Choroid plexus epithelial cell (primary cell): ENCODE data around the gene NCR1.
"Not testable (repeated sequence)": the region's sequence is repeated elsewhere in the genome, so short reads cannot be mapped to it uniquely, and the experiment has no call there.

Experiments
- DNase-seq: peaks from one replicate; pipeline ENCODE4 v3.0.0-alpha.2; 2010; ENCODE audit warnings: low read depth
- H3K4me3 ChIP-seq: 2 replicates; pipeline ENCODE4 v1.5.1; 2011; ENCODE audit warnings: low read depth, mild to moderate bottlenecking, control low read depth, low read length, moderate library complexity
- TF ChIP-seq, protein P1 (sequence below): conservative IDR thresholded peaks from 2 replicates; pipeline ENCODE4 v1.5.1; 2011; ENCODE audit warnings: low read depth, mild to moderate bottlenecking, control low read depth, inconsistent platforms, low read length, moderate library complexity

Gene NCR1

DNA sequence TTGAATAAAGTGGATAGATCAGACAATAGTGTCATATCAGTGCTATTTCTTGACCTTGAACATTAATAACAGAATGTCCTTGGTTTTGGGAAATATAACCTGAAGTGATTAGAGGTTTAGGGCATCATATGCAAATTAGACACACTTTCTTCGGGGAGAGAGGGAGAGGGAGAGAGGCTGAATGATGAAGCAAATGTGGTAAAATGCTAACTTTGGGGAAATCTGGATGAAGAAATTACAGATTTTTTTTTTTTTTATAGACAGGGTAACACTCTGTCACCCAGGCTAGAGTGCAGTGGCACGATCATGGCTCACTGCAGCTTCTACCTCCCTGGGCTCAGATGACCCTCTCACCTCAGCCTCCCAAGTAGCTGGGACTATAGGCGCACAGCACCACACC lies 3.9 kb upstream of the NCR1 start:
- TF ChIP-seq, protein P1, sequence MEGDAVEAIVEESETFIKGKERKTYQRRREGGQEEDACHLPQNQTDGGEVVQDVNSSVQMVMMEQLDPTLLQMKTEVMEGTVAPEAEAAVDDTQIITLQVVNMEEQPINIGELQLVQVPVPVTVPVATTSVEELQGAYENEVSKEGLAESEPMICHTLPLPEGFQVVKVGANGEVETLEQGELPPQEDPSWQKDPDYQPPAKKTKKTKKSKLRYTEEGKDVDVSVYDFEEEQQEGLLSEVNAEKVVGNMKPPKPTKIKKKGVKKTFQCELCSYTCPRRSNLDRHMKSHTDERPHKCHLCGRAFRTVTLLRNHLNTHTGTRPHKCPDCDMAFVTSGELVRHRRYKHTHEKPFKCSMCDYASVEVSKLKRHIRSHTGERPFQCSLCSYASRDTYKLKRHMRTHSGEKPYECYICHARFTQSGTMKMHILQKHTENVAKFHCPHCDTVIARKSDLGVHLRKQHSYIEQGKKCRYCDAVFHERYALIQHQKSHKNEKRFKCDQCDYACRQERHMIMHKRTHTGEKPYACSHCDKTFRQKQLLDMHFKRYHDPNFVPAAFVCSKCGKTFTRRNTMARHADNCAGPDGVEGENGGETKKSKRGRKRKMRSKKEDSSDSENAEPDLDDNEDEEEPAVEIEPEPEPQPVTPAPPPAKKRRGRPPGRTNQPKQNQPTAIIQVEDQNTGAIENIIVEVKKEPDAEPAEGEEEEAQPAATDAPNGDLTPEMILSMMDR = no peak
- no peak for DNase-seq
- no peak overlapping the region for H3K4me3 ChIP-seq

DNA sequence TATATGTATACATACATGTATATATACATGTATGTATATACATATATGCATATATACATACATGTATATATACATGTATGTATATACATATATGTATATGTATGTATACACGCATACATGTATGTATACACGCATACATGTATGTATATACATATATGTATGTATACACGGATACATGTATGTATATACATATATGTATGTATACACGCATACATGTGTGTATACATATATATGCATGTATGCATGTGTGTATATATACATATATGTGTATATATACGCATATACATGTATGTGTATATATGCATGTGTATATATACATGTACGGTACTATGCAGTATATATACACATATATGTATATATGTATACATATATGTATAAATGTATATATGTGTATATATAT lies 2.6 kb upstream of the NCR1 start:
- DNase-seq = no peak
- TF ChIP-seq, protein P1 = no peak
- H3K4me3 ChIP-seq = no peak overlapping the region

DNA sequence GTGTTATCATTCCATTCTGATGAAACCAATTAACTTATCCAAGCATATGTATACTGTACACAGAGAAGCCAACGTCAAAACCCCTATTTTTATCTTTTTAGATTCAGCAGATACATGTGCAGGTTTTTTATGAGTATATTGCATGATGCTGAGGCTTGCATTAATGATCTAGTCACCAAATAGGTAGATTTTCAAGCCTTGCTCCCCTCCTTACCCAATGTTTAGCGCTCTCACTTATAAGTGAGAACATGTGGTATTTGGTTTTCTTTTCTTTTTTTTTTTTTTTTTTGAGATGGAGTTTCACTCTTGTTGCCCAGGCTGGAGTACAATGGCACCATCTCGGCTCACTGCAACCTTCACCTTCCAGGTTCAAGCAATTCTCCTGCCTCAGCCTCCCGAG lies 1.7 kb upstream of the NCR1 start:
- DNase-seq, H3K4me3 ChIP-seq: not testable (repeated sequence)

DNA sequence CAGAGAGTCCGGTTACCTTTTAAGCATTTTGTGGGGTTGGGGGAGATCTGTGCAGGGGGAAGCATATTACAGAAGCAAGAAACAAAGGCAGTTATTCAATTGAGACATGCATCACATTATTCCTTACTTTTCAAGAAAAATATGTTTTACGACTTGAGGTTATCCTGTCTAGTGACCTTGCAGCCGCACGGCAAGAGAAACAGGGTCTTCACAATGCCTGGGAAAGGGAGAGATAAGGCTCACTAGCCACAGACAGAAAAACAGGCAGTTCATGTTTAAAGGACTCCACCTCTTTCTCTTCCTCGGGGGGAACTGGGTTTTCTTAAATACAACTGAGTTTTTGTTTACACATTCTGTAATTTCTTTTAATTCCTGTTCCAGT lies 536 bp upstream of the NCR1 start:
- TF ChIP-seq, protein P1 = no peak
- no peak overlapping the region for H3K4me3 ChIP-seq
- no peak for DNase-seq

DNA sequence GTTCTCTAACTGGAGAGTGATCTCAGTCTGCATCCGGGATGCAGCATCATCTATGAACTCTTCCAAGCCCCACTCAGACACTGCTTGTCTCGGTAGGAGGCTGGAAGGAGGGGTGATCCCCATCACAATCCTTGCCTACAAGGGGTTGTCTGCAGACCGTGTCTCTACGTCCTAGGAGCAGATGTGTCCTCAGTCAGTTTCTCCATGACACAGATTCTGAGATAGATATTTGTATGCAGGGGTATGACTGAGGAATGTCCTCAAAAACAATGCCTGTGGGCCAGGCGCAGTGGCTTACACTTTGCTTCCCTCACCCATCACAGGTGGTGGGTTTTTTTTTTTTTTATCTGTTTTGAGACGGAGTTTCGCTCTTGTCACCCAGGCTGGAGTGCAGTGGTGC lies 871 bp downstream of the NCR1 start:
- no peak overlapping the region for H3K4me3 ChIP-seq
- TF ChIP-seq, protein P1 = no peak
- no peak for DNase-seq

DNA sequence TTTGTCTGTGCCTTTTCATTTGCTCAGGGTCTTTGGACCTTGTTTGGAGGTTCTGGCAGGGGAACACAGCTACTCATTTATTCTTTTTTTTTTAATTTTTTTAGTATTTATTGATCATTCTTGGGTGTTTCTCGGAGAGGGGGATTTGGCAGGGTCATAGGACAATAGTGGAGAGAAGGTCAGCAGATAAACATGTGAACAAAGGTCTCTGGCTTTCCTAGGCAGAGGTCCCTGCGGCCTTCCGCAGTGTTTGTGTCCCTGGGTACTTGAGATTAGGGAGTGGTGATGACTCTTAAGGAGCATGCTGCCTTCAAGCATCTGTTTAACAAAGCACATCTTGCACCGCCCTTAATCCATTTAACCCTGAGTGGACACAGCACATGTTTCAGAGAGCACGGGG lies 2.0 kb downstream of the NCR1 start:
- H3K4me3 ChIP-seq = not testable (repeated sequence)

DNA sequence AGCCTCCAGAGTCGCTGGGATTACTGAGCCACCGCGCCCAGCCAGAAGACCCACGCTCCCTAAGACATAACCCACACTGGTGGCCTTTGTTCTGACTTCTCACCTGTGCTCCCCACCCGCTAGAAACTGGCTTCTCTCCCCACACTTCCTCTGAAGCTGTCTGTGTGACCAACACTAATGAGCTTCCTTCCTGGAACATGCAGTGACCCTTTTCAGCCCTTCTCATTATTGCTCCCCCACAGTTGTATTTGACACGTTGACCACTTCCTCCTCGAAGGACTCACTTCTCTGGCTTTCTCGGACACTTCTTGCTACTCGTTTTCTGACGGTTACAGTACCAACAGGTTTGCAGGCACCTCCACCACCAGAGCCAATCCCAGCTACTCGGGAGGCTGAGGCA lies 10.9 kb downstream of the NCR1 start:
- DNase-seq = no peak
- TF ChIP-seq, protein P1 = no peak
- H3K4me3 ChIP-seq = no peak overlapping the region

More for the DNA sequence above, 2.0 kb downstream of the NCR1 start:
- not testable (repeated sequence) for DNase-seq

DNA sequence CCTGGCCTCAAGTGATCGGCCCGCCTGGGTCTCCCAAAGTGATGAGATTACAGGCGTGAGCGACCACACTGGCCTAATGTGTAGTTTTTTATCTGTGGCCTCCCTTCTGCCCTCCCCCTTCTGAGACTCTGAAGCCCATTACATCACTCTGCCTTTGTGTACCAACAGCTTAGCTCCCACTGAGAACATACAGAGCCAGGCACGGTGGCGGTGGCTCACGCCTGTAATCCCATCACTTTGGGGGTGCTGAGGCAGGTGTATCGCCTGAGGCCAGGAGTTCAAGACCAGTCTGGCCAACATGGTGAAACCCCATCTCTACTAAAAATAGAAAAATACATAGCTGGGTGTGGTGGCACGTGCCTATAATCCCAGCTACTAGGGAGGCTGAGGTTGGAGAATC lies 12.6 kb downstream of the NCR1 start:
- TF ChIP-seq, protein P1 = no peak
- DNase-seq = no peak
- no peak overlapping the region for H3K4me3 ChIP-seq

DNA sequence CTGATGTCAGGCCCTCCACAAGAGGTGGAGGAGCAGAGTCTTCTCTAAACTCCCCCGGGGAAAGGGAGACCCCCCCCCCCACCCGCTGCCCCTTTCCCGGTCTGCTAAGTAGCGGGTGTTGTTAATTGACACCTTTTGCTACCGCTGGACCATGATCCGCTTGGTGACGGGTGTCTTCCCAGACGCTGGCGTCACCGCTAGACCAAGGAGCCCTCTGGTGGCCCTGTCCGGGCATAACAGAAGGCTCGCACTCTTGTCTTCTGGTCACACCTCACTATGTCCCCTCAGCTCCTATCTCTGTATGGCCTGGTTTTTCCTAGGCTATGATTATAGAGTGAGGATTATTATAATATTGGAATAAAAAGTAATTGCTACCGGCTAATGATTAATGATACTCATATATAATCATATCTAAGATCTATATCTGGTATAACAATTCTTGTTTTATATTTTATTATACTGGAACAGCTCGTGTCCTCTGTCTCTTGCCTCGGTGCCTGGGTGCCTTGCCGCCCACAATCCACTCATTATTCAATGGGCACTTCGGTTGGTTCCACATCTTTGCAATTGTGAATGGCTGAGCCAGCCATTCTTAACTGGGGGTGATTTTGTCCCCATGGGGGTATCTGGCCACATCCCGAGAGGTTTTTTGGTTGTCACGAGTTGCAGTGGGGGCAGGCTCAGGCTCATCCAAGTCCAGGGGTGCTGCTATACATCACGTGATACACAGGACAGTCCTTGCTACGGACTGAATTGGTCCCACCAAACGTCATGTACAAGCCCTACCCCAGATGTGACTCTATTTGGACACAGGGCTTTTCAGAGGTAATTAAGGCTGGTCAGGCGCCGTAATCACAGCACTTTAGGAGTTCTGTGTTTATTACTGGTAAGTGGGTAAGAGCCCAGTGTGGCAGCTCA lies 14.0 kb downstream of the NCR1 start:
- not testable (repeated sequence) for DNase-seq

More for the DNA sequence above, 14.0 kb downstream of the NCR1 start:
- H3K4me3 ChIP-seq = not testable (repeated sequence)
